HUES48 (cell line): ENCODE data around the gene F10.

Source experiments
- H3K27ac ChIP-seq: one replicate; pipeline ENCODE4 v1.7.0; 2013; ENCODE audit warnings: low read depth, low read length, inconsistent platforms
- H3K27me3 ChIP-seq: 2 replicates; pipeline ENCODE4 v1.6.1; 2013; ENCODE audit warnings: mild to moderate bottlenecking, low read length; ENCODE audit not compliant: control insufficient read depth, insufficient read depth
- H3K36me3 ChIP-seq: 2 replicates; pipeline ENCODE4 v1.6.1; 2013; ENCODE audit warnings: low read length; ENCODE audit not compliant: control insufficient read depth, insufficient read depth
- H3K4me1 ChIP-seq: 2 replicates; pipeline ENCODE4 v1.6.1; 2013; ENCODE audit warnings: mild to moderate bottlenecking, low read length; ENCODE audit not compliant: control insufficient read depth, insufficient read depth
- H3K4me3 ChIP-seq: 2 replicates; pipeline ENCODE4 v1.5.1; 2013; ENCODE audit warnings: mild to moderate bottlenecking, low read depth, low read length
- H3K9ac ChIP-seq: 2 replicates; pipeline ENCODE4 v1.6.1; 2013; ENCODE audit warnings: mild to moderate bottlenecking, low read depth, low read length, moderate library complexity
- H3K9me3 ChIP-seq: 2 replicates; pipeline ENCODE4 v1.6.1; 2013; ENCODE audit warnings: low read length; ENCODE audit not compliant: control insufficient read depth, insufficient read depth

The F10 gene

GRCh38 chr13:113170511-113170910 lies 47.9 kb downstream of the F10 start:
- no peak overlapping the region for H3K9ac ChIP-seq
- no peaks in the 10 kb centered on the region for H3K9me3 ChIP-seq
- H3K36me3 ChIP-seq, result peaks cover 44% of the 10 kb centered on the region
- H3K27me3 ChIP-seq, result no peaks in the 10 kb centered on the region
- H3K4me1 ChIP-seq, result peaks cover 4% of the 10 kb centered on the region; the same call in 1 of the 2 replicates
- peak overlapping the region; percentile 32 for H3K27ac ChIP-seq
- H3K4me3 ChIP-seq, result no peak overlapping the region

GRCh38 chr13:113171250-113172125 lies 48.9 kb downstream of the F10 start:
- peaks cover 4% of the 10 kb centered on the region; the same call in 1 of the 2 replicates for H3K4me1 ChIP-seq
- H3K9me3 ChIP-seq, result no peaks in the 10 kb centered on the region
- H3K4me3 ChIP-seq, result no peak overlapping the region
- H3K9ac ChIP-seq, result no peak overlapping the region
- H3K36me3 ChIP-seq, result peaks cover 53% of the 10 kb centered on the region
- no peaks in the 10 kb centered on the region for H3K27me3 ChIP-seq
- H3K27ac ChIP-seq, result no peak overlapping the region

DNA sequence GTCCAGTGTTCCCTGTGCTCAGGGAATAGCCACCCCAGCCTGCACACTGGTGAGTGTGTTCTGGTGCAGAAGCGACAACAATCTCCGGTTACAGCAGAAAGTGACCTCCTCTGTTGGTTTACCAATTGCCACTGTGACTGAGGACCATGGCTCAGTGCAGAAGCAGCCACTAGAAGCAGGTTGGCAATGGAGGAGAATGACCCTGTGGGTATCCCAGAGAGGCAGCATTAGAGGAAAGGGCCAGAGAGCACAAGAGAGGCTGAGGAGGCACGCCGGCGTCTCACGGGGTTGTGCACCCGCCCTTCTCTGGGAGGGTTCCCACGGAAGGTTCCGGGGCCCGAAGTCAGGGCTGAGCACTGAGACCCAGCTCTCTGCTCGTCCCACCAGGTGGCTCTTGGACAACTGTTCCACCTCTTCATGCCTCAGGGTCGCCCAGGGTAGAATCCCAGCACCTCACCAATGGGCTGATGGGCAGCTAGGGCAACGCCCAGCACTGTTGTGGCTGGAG lies 49.9 kb downstream of the F10 start:
- H3K27me3 ChIP-seq, result no peaks in the 10 kb centered on the region
- peaks cover 61% of the 10 kb centered on the region for H3K36me3 ChIP-seq
- peaks cover 4% of the 10 kb centered on the region; the same call in 1 of the 2 replicates for H3K4me1 ChIP-seq
- no peak overlapping the region for H3K27ac ChIP-seq
- H3K9ac ChIP-seq, result no peak overlapping the region
- no peak overlapping the region for H3K4me3 ChIP-seq
- no peaks in the 10 kb centered on the region for H3K9me3 ChIP-seq

GRCh38 chr13:113176280-113176679 lies 53.7 kb downstream of the F10 start:
- H3K36me3 ChIP-seq, result peaks cover 90% of the 10 kb centered on the region
- H3K4me1 ChIP-seq, result peaks cover 14% of the 10 kb centered on the region
- no peak overlapping the region for H3K4me3 ChIP-seq
- no peaks in the 10 kb centered on the region for H3K27me3 ChIP-seq
- no peaks in the 10 kb centered on the region for H3K9me3 ChIP-seq
- no peak overlapping the region for H3K9ac ChIP-seq
- H3K27ac ChIP-seq, result no peak overlapping the region

- H3K4me3 ChIP-seq, result no peak overlapping the region
- H3K27me3 ChIP-seq, result no peaks in the 10 kb centered on the region
- H3K27ac ChIP-seq, result no peak overlapping the region
- peaks cover 90% of the 10 kb centered on the region for H3K36me3 ChIP-seq
- no peaks in the 10 kb centered on the region for H3K9me3 ChIP-seq
- H3K4me1 ChIP-seq, result peaks cover 14% of the 10 kb centered on the region
- H3K9ac ChIP-seq, result no peak overlapping the region
Measured at GRCh38 chr13:113176822-113177221, 54.2 kb downstream of the F10 start.

DNA sequence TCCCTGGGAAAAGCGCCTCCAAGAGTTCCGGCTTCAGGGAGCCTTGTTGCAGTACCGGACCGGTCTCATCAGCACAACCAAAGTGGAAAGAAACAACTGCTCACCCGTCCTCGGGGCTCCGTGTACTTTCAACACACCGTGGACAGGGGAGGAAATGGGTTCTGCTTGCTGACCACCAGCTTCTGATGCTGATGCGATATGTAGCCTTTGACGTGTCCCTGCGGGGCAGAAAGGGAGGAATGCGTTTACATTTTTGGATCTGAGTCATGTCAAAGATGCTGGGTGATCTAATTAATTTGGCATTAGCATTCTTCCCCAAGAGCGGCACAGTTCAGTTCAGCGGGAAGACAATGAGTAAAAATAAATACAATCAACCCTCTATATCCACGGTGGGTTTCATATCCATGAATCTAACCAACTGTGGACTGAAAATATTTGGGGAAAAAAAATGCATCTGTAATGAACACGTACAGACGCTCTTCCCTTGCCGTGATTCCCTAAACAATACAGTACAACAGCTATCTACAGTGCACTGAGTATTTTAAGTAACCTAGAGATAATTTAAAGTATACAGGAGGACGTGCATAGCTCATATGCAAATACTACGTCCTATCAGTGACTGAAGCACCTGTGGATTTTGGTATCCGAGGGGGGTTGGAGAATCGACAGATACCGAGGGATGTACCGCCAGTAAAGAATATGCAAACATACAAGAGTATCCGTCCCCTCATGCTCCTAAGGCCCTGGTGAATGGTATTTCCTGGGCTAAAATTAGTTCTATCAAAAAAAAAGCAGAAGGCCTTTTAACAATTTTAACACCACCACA lies 55.7 kb downstream of the F10 start:
- H3K9ac ChIP-seq, result no peak overlapping the region
- H3K4me3 ChIP-seq, result no peak overlapping the region
- peaks cover 92% of the 10 kb centered on the region for H3K36me3 ChIP-seq
- H3K27ac ChIP-seq, result peak overlapping the region; percentile 94
- peaks cover 14% of the 10 kb centered on the region for H3K4me1 ChIP-seq
- no peaks in the 10 kb centered on the region for H3K27me3 ChIP-seq
- no peaks in the 10 kb centered on the region for H3K9me3 ChIP-seq

DNA sequence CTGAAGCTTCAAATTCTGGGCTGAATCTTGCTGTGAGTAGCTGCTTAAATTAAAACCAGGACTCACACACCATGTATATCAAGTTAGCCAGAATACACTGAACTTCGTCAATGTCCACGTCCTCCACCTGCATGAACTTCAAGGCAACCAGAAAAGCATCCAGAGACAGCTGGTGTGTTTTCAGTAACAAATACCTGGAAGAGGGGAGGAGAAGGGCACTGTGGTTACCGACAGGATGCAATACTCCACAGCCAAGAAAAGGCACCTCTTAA lies 56.2 kb downstream of the F10 start:
- H3K4me1 ChIP-seq, result peaks cover 14% of the 10 kb centered on the region
- H3K9me3 ChIP-seq, result no peaks in the 10 kb centered on the region
- H3K27me3 ChIP-seq, result no peaks in the 10 kb centered on the region
- peak overlapping the region; percentile 94 for H3K27ac ChIP-seq
- no peak overlapping the region for H3K4me3 ChIP-seq
- H3K9ac ChIP-seq, result no peak overlapping the region
- H3K36me3 ChIP-seq, result peaks cover 93% of the 10 kb centered on the region

GRCh38 chr13:113179374-113180230 lies 57.0 kb downstream of the F10 start:
- Histone ChIP-seq H3K4me1 (peaks cover 14% of the 10 kb centered on the region), H3K27me3 (no peaks in the 10 kb centered on the region), H3K4me3 (no peak overlapping the region), H3K9me3 (no peaks in the 10 kb centered on the region), H3K36me3 (peaks cover 96% of the 10 kb centered on the region), H3K9ac (no peak overlapping the region), H3K27ac (peak overlapping the region; percentile 94)

GRCh38 chr13:113182046-113182445 lies 59.4 kb downstream of the F10 start:
- Histone ChIP-seq H3K4me1 (peaks cover 14% of the 10 kb centered on the region), H3K36me3 (peaks cover 97% of the 10 kb centered on the region), H3K27me3 (no peaks in the 10 kb centered on the region), H3K27ac (no peak overlapping the region), H3K4me3 (no peak overlapping the region), H3K9ac (no peak overlapping the region), H3K9me3 (no peaks in the 10 kb centered on the region)

DNA sequence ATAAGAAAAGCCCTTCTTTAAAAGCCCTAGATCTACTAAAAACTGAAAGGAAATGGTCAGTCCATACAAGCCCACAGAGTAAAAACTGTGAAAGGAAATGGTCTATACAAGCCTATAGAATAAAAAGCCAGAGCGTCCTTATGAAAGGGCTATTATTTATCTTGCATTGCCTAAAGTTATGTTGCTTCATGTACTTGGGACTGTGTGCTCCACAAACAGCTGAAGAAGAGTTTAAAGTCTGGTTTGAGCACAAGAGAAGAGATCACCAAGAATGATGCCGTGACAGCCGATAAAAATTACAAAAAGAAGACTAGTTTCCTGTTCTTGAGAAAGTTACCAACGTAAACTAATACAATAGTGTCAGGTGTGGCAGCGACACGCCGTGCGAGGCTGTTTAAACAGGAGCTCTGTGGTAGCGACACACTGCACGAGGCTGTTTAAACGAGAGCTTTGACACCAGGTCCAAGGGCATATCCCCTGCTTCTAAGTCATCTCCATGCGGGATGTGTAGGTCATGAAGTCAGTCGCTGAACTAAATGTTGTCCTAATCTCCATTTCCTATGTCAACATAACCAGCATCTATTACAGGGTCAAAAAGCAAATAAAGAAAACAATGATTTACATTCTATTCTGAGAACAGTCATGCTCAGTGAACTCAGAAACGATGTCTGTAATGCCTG lies 61.0 kb downstream of the F10 start:
- no peak overlapping the region for H3K4me3 ChIP-seq
- H3K4me1 ChIP-seq, result peaks cover 14% of the 10 kb centered on the region
- peaks cover 98% of the 10 kb centered on the region for H3K36me3 ChIP-seq
- H3K9me3 ChIP-seq, result no peaks in the 10 kb centered on the region
- H3K27ac ChIP-seq, result no peak overlapping the region
- H3K9ac ChIP-seq, result no peak overlapping the region
- H3K27me3 ChIP-seq, result no peaks in the 10 kb centered on the region
